Measurements from ENCODE around the gene TRIM33.

TRIM33 gene

GRCh38 chr1:114355240-114355639 is 155.8 kb downstream of the TRIM33 start:
- Histone ChIP-seq H3K4me2 (peak overlapping the region in 6 of 11 experiments; percentile 54 to 76 (median 72); a peak in 11 of 22 replicates), H3K4me1 (peaks cover 20 to 63% (median 35%) of the 10 kb centered on the region in 10 experiments), H3K27me3 (no peaks in the 10 kb centered on the region), H4K20me1 (no peaks in the 10 kb centered on the region), H3K9me3 (replicated peaks in 1 of 11) (peaks cover 0 to 37% (median 7%) of the 10 kb centered on the region in 11 experiments; a peak in 14 of 22 replicates), H3K27ac (peak overlapping the region in 7 of 11 experiments; percentile 32 to 77 (median 72); a peak in 11 of 22 replicates), H3K9ac (peak overlapping the region in 5 of 11 experiments; percentile 1 to 58 (median 30); a peak in 5 of 22 replicates), H3K36me3 (no peaks in the 10 kb centered on the region), H3K4me3 (no peak overlapping the region)
- TF ChIP-seq Cebpa-rat (IDR thresholded peaks at IDR 0.05) = no peak; a peak in 1 of 22 replicates

GRCh38 chr1:114353262-114353661 is 157.7 kb downstream of the TRIM33 start:
- no peaks in the 10 kb centered on the region for H3K36me3 ChIP-seq
- peaks cover 0 to 30% (median 7%) of the 10 kb centered on the region in 11 experiments; a peak in 13 of 22 replicates for H3K9me3 ChIP-seq (replicated peaks in 1 of 11)
- peak overlapping the region in 9 of 11 experiments; percentile 2 to 32 (median 17); a peak in 5 of 22 replicates for H3K9ac ChIP-seq
- H3K27me3 ChIP-seq = no peaks in the 10 kb centered on the region
- peak overlapping the region; percentile 49 to 76 (median 60) for H3K4me2 ChIP-seq
- H4K20me1 ChIP-seq = no peaks in the 10 kb centered on the region
- peaks cover 20 to 62% (median 35%) of the 10 kb centered on the region in 10 experiments for H3K4me1 ChIP-seq
- no peak overlapping the region; a peak in 1 of 20 replicates for H3K4me3 ChIP-seq
- no peak for TF ChIP-seq Cebpa-rat (IDR thresholded peaks at IDR 0.05)
- H3K27ac ChIP-seq = peak overlapping the region; percentile 14 to 77 (median 51); a peak in 19 of 22 replicates

- H4K20me1 ChIP-seq = no peaks in the 10 kb centered on the region
- no peaks in the 10 kb centered on the region for H3K36me3 ChIP-seq
- peak overlapping the region in 6 of 11 experiments; percentile 2 to 32 (median 19); a peak in 6 of 22 replicates for H3K9ac ChIP-seq
- H3K9me3 ChIP-seq (replicated peaks in 1 of 11) = peaks cover 0 to 26% (median 6%) of the 10 kb centered on the region in 11 experiments; a peak in 13 of 22 replicates
- peak overlapping the region; percentile 14 to 77 (median 51); a peak in 21 of 22 replicates for H3K27ac ChIP-seq
- H3K27me3 ChIP-seq = no peaks in the 10 kb centered on the region
- peaks cover 20 to 59% (median 35%) of the 10 kb centered on the region in 10 experiments for H3K4me1 ChIP-seq
- H3K4me2 ChIP-seq = peak overlapping the region; percentile 49 to 76 (median 60)
- TF ChIP-seq Cebpa-rat (IDR thresholded peaks at IDR 0.05) = no peak
- H3K4me3 ChIP-seq = no peak overlapping the region
Measured at GRCh38 chr1:114352797-114353196, 158.2 kb downstream of the TRIM33 start.

GRCh38 chr1:114350731-114351445 is 160.1 kb downstream of the TRIM33 start:
- no peak overlapping the region for H3K4me3 ChIP-seq
- peak overlapping the region in 1 of 11 experiments; percentile 32; a peak in 2 of 22 replicates for H3K4me2 ChIP-seq
- no peak overlapping the region for H3K27ac ChIP-seq
- H4K20me1 ChIP-seq = no peaks in the 10 kb centered on the region
- H3K36me3 ChIP-seq = no peaks in the 10 kb centered on the region
- H3K9me3 ChIP-seq (replicated peaks in 1 of 11) = peaks cover 0 to 9% (median 0%) of the 10 kb centered on the region in 11 experiments; a peak in 6 of 22 replicates
- no peak overlapping the region for H3K9ac ChIP-seq
- no peaks in the 10 kb centered on the region for H3K27me3 ChIP-seq
- no peak for TF ChIP-seq Cebpa-rat (IDR thresholded peaks at IDR 0.05)
- peaks cover 26 to 67% (median 40%) of the 10 kb centered on the region in 10 experiments for H3K4me1 ChIP-seq

GRCh38 chr1:114349891-114350605 is 161.0 kb downstream of the TRIM33 start:
- Histone ChIP-seq H3K27ac (no peak overlapping the region), H3K27me3 (no peaks in the 10 kb centered on the region), H3K4me1 (peaks cover 30 to 63% (median 39%) of the 10 kb centered on the region in 10 experiments), H3K9ac (no peak overlapping the region), H3K36me3 (no peaks in the 10 kb centered on the region), H3K9me3 (replicated peaks in 1 of 11) (peaks cover 0 to 5% (median 0%) of the 10 kb centered on the region in 11 experiments; a peak in 1 of 22 replicates), H3K4me3 (no peak overlapping the region), H3K4me2 (no peak overlapping the region), H4K20me1 (no peaks in the 10 kb centered on the region)
- TF ChIP-seq Cebpa-rat (IDR thresholded peaks at IDR 0.05) = no peak

- no peak for TF ChIP-seq Cebpa-rat (IDR thresholded peaks at IDR 0.05)
- H4K20me1 ChIP-seq = no peaks in the 10 kb centered on the region
- H3K36me3 ChIP-seq = no peaks in the 10 kb centered on the region
- H3K4me1 ChIP-seq = peaks cover 20 to 49% (median 26%) of the 10 kb centered on the region in 10 experiments
- no peaks in the 10 kb centered on the region for H3K9me3 ChIP-seq (replicated peaks in 1 of 11)
- H3K4me2 ChIP-seq = peak overlapping the region in 1 of 11 experiments; percentile 4; a peak in 1 of 22 replicates
- H3K9ac ChIP-seq = no peak overlapping the region
- no peaks in the 10 kb centered on the region for H3K27me3 ChIP-seq
- no peak overlapping the region for H3K4me3 ChIP-seq
- H3K27ac ChIP-seq = no peak overlapping the region
Measured at GRCh38 chr1:114347431-114348209, 163.4 kb downstream of the TRIM33 start.

GRCh38 chr1:114346480-114347029 is 164.4 kb downstream of the TRIM33 start:
- Histone ChIP-seq H3K27me3 (no peaks in the 10 kb centered on the region), H4K20me1 (no peaks in the 10 kb centered on the region), H3K4me3 (peak overlapping the region; percentile 44 to 70 (median 57)), H3K9ac (peak overlapping the region; percentile 29 to 77 (median 66); a peak in 21 of 22 replicates), H3K36me3 (no peaks in the 10 kb centered on the region), H3K27ac (peak overlapping the region in 7 of 11 experiments; percentile 21 to 64 (median 56); a peak in 11 of 22 replicates), H3K9me3 (replicated peaks in 1 of 11) (no peaks in the 10 kb centered on the region), H3K4me1 (peaks cover 25 to 49% (median 30%) of the 10 kb centered on the region in 10 experiments), H3K4me2 (peak overlapping the region; percentile 71 to 94 (median 88))
- TF ChIP-seq Cebpa-rat (IDR thresholded peaks at IDR 0.05) = no peak

GRCh38 chr1:114345930-114346479 is 165.0 kb downstream of the TRIM33 start:
- Histone ChIP-seq H3K4me1 (peaks cover 31 to 44% (median 36%) of the 10 kb centered on the region in 10 experiments), H3K27me3 (no peaks in the 10 kb centered on the region), H3K9ac (peak overlapping the region; percentile 29 to 77 (median 66); a peak in 21 of 22 replicates), H3K36me3 (no peaks in the 10 kb centered on the region), H3K4me3 (peak overlapping the region; percentile 44 to 70 (median 57)), H4K20me1 (no peaks in the 10 kb centered on the region), H3K9me3 (replicated peaks in 1 of 11) (no peaks in the 10 kb centered on the region), H3K27ac (peak overlapping the region in 9 of 11 experiments; percentile 14 to 64 (median 43); a peak in 11 of 22 replicates), H3K4me2 (peak overlapping the region; percentile 71 to 94 (median 88))
- no peak for TF ChIP-seq Cebpa-rat (IDR thresholded peaks at IDR 0.05)
